MM.1S (cell line): ENCODE measurements around the gene TCEANC2.

ENCODE experiments used
- DNase-seq: peaks from one replicate; pipeline ENCODE4 v3.0.0-alpha.2; 2015
- H2AFZ ChIP-seq: fragments of 300-600 bp; sonication (generic); 2 replicates; pipeline ENCODE4 v1.6.0; 2016; ENCODE audit warnings: antibody characterized with exemption, low read length
- H3F3A ChIP-seq: fragments of 300-600 bp; sonication (generic); 2 replicates; pipeline ENCODE4 v1.6.1; 2016; ENCODE audit warnings: mild to moderate bottlenecking, antibody characterized with exemption, low read length, moderate library complexity, mixed read lengths; ENCODE audit not compliant: insufficient read depth
- H3K27ac ChIP-seq: fragments of 300-600 bp; sonication (generic); 2 replicates; pipeline ENCODE4 v1.5.1; 2016; ENCODE audit warnings: mild to moderate bottlenecking, low read length
- H3K27me3 ChIP-seq: fragments of 300-600 bp; sonication (generic); replicated peaks from 2 replicates; pipeline ENCODE4 v1.6.0; 2016; ENCODE audit warnings: low read length; ENCODE audit not compliant: insufficient read depth
- H3K36me3 ChIP-seq: fragments of 300-600 bp; sonication (generic); replicated peaks from 2 replicates; pipeline ENCODE4 v1.6.1; 2016; ENCODE audit warnings: mild to moderate bottlenecking, low read length, mixed read lengths; ENCODE audit not compliant: insufficient read depth
- H3K4me1 ChIP-seq: fragments of 300-600 bp; sonication (generic); 2 replicates; pipeline ENCODE4 v1.6.1; 2016; ENCODE audit warnings: low read length, mixed read lengths
- H3K4me2 ChIP-seq: fragments of 300-600 bp; sonication (generic); 2 replicates; pipeline ENCODE4 v1.6.0; 2016; ENCODE audit warnings: low read depth, low read length
- H3K4me3 ChIP-seq: fragments of 300-600 bp; sonication (generic); 2 replicates; pipeline ENCODE4 v1.5.1; 2016; ENCODE audit warnings: low read length, mixed read lengths
- H3K79me2 ChIP-seq: fragments of 300-600 bp; sonication (generic); 2 replicates; pipeline ENCODE4 v1.6.1; 2016; ENCODE audit warnings: mixed run types, low read length, mixed read lengths
- H3K9ac ChIP-seq: fragments of 300-600 bp; sonication (generic); 2 replicates; pipeline ENCODE4 v1.6.1; 2016; ENCODE audit warnings: low read length, mixed read lengths
- H3K9me2 ChIP-seq: fragments of 300-600 bp; sonication (generic); replicated peaks from 2 replicates; pipeline ENCODE4 v1.6.1; 2016; ENCODE audit warnings: mild to moderate bottlenecking, low read length, mixed read lengths; ENCODE audit not compliant: insufficient read depth
- H3K9me3 ChIP-seq: fragments of 300-600 bp; sonication (generic); replicated peaks from 2 replicates; pipeline ENCODE4 v1.6.1; 2016; ENCODE audit warnings: mild to moderate bottlenecking, low read length, mixed read lengths; ENCODE audit not compliant: insufficient read depth
- H4K20me1 ChIP-seq: fragments of 300-600 bp; sonication (generic); 2 replicates; pipeline ENCODE4 v1.6.1; 2016; ENCODE audit warnings: mild to moderate bottlenecking, low read length, moderate library complexity, mixed read lengths; ENCODE audit not compliant: insufficient read depth
- EZH2 ChIP-seq: fragments of 300-600 bp; sonication (generic); optimal IDR thresholded peaks from 2 replicates; pipeline ENCODE3; 2017; ENCODE audit warnings: low read depth, mild to moderate bottlenecking, antibody characterized with exemption, low read length, mixed read lengths
- EZH2phosphoT487 ChIP-seq: fragments of 300-600 bp; sonication (generic); IDR thresholded peaks from 2 replicates; pipeline ENCODE4 v1.6.1; 2018; ENCODE audit warnings: antibody characterized with exemption, low read length
- TF ChIP-seq, protein P1 (sequence below): fragments of 300-600 bp; sonication (generic); IDR thresholded peaks from 2 replicates; pipeline ENCODE4 v1.5.1; 2016; ENCODE audit warnings: antibody characterized with exemption, low read length, mixed read lengths

Gene TCEANC2

DNA sequence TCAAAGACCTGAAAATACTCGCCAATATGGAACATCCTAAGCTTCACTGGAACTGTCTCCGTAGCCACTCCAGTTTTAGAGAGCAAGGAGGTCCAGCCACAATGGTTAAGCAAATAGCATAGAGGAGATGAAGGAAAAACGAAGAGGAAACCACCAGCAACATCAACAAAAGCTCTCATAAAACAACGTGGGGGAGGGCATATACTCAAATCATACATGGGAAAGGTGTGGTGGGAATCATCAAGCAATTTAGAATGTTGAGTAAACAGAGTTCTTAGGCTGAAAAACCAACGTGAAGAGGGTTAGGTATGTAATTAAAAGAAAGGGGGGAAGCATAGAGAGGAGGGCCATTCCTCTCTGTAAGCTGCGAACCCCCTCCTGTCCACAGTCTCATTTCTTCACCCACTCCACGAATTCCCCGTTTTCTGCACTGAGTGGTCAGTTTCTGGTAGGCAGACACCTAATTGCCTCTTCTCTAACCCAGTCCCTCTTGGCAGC, 1.4 kb upstream of the TCEANC2 start:
- no peaks in the 10 kb centered on the region for H3K9me3 ChIP-seq
- TF ChIP-seq, protein P1, sequence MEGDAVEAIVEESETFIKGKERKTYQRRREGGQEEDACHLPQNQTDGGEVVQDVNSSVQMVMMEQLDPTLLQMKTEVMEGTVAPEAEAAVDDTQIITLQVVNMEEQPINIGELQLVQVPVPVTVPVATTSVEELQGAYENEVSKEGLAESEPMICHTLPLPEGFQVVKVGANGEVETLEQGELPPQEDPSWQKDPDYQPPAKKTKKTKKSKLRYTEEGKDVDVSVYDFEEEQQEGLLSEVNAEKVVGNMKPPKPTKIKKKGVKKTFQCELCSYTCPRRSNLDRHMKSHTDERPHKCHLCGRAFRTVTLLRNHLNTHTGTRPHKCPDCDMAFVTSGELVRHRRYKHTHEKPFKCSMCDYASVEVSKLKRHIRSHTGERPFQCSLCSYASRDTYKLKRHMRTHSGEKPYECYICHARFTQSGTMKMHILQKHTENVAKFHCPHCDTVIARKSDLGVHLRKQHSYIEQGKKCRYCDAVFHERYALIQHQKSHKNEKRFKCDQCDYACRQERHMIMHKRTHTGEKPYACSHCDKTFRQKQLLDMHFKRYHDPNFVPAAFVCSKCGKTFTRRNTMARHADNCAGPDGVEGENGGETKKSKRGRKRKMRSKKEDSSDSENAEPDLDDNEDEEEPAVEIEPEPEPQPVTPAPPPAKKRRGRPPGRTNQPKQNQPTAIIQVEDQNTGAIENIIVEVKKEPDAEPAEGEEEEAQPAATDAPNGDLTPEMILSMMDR: no peak
- TF ChIP-seq EZH2: no peak
- no peak for TF ChIP-seq EZH2phosphoT487
- H4K20me1 ChIP-seq: no peaks in the 10 kb centered on the region
- peaks cover 18% of the 10 kb centered on the region for H3F3A ChIP-seq
- H3K27ac ChIP-seq: peak overlapping the region; percentile 86; the same call in 1 of the 2 replicates
- H2AFZ ChIP-seq: peak overlapping the region; percentile 61; the same call in 1 of the 2 replicates
- H3K27me3 ChIP-seq: no peaks in the 10 kb centered on the region
- H3K9ac ChIP-seq: peak overlapping the region; percentile 91
- peaks cover 72% of the 10 kb centered on the region for H3K79me2 ChIP-seq
- no peaks in the 10 kb centered on the region for H3K9me2 ChIP-seq
- no peak for DNase-seq
- H3K4me1 ChIP-seq: peaks cover 24% of the 10 kb centered on the region
- H3K4me2 ChIP-seq: peak overlapping the region; percentile 58
- peak overlapping the region; percentile 97 for H3K4me3 ChIP-seq
- no peaks in the 10 kb centered on the region for H3K36me3 ChIP-seq

DNA sequence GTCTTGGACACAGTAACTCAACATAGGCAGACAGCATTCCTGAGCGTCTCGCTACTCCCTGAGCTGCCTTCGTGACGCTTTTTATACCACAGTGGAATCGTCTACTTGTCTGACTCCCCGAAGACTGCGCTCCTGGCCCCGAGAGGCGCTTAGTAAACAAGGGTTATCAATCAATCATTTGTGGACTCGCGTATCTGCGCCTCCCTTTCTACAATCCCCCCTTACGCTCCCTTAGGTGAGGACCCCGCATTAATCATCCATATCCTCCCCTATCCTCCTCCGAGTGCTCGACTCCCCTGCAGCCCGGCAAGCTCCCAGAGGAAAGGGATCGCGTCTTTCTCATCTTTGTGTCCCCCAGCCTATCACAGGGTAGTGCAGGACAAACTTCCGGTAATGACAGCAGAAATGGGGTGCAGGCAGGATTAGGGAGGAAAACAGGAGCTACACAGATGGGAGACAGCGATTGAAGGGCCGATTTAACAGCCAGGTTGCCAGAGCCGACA, 926 bp upstream of the TCEANC2 start:
- Histone ChIP-seq H3K4me2 (peak overlapping the region; percentile 58), H2AFZ (peak overlapping the region; percentile 61), H3K4me1 (peaks cover 21% of the 10 kb centered on the region)

DNA sequence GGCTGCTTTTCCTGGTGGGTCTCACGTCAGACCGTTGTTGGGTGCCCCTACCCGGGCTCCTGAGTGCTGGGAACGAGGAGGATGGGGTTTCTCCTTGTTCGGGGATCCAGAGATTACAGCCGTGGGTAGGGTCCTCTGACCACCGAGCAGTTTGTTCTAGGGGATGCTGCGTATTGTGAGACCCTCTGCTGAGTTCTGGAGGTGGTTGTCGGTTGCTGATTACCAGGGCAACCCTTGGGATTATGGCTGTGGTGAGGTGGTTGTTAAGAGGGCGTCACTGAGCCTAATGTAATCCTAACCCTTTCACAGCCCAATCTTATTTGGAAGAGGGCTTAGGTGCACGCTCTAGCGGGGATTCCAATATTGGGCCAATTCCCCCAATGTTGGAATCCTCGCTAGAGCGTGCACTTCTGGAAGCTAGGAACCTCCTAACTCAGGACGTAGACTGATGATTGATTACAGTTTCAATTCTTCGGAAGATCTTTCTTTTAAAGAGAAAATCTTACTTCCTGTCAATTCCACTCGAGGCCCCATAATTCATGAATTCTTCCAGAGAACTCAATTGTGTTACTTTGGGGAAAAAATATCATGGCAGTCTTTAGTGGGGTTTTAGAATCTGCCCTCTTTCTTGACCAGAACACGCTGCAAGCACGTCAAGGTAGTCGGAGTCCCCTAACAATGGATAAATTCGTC, 483 bp downstream of the TCEANC2 start:
- Histone ChIP-seq H3K4me2 (peak overlapping the region; percentile 88), H3K36me3 (no peaks in the 10 kb centered on the region), H3K27me3 (no peaks in the 10 kb centered on the region), H3K4me3 (peak overlapping the region; percentile 85), H3K9ac (peak overlapping the region; percentile 91), H3K4me1 (peaks cover 14% of the 10 kb centered on the region; the same call in 1 of the 2 replicates), H3F3A (peaks cover 9% of the 10 kb centered on the region; the same call in 1 of the 2 replicates), H3K9me3 (no peaks in the 10 kb centered on the region), H2AFZ (peak overlapping the region; percentile 67), H4K20me1 (no peaks in the 10 kb centered on the region), H3K79me2 (peaks cover 53% of the 10 kb centered on the region), H3K9me2 (no peaks in the 10 kb centered on the region), H3K27ac (peak overlapping the region; percentile 86)
- TF ChIP-seq EZH2phosphoT487 (no peak), EZH2 (no peak)
- no peak for DNase-seq

More for the DNA sequence above, 926 bp upstream of the TCEANC2 start:
- H3K27ac ChIP-seq: peak overlapping the region; percentile 86
- no peaks in the 10 kb centered on the region for H3K9me3 ChIP-seq
- no peaks in the 10 kb centered on the region for H3K27me3 ChIP-seq
- peaks cover 17% of the 10 kb centered on the region for H3F3A ChIP-seq
- H4K20me1 ChIP-seq: no peaks in the 10 kb centered on the region
- peak; percentile 31 for DNase-seq
- H3K79me2 ChIP-seq: peaks cover 67% of the 10 kb centered on the region
- TF ChIP-seq EZH2phosphoT487 (no peak), EZH2 (no peak)
- TF ChIP-seq, protein P1: no peak
- H3K36me3 ChIP-seq: no peaks in the 10 kb centered on the region
- H3K9me2 ChIP-seq: no peaks in the 10 kb centered on the region
- peak overlapping the region; percentile 91 for H3K9ac ChIP-seq
- H3K4me3 ChIP-seq: peak overlapping the region; percentile 97
